Skin epidermis (tissue), 12 donors: ENCODE measurements around the gene TARS2.

Source experiments
- H3K27ac ChIP-seq, 21 experiments: fragments of 200-600 bp; sonication (generic) in 11 of 21; one replicate each; pipeline ENCODE4 v1.5.0; 2020; ENCODE audit warnings: mild to moderate bottlenecking in 3 of 21, inconsistent platforms in 2 of 21, moderate library complexity in 2 of 21
- H3K4me3 ChIP-seq, 7 experiments: fragments of 200-600 bp; sonication (generic) in 2 of 7; one replicate each; pipeline ENCODE4 v1.5.0; 2020; ENCODE audit warnings: inconsistent platforms in 2 of 7, mild to moderate bottlenecking in 2 of 7, moderate library complexity in 1 of 7

The TARS2 gene

DNA sequence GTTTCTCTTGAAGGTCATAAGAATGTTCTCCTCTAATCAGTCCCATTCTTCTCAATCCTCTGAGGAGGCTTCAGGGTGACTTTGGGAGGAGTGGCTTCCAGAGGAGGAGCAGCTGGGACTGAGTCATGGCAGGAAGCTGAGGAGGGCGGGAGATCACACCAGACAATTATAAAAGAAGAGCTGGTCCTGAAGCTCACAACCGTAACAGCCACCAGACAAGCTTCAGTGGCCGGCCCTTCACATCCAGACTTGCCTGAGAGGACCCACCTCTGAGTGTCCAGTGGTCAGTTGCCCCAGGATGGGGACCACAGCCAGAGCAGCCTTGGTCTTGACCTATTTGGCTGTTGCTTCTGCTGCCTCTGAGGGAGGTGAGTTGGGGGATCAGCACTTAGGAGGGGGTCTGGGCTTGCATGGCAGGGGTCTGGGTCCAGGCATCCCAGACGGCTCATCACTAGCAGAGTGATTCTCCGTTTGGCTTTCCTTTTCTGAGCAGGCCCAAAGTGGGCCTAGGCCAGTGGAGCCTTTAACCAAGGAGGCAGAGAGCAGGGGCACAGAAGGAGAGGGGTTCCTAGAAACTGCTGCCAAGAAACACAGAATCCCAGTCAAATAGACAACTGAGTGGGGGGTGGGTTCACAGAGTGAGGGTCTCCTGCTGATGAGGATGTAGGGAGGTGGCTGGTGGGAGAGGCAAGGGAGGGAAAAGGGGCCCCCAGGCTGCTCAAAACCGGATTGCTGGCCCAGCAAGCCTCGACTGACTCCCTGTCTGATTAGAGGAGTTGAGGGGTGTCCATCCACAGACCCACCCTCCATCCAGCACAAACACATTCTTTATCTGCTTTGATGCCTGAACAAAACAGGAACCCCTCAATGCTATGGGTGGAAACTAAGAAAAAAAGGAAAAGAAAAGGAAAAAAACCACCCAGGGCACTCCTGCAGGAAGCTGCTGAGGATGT is 21.0 kb downstream of the TARS2 start, which contains the start of gene ECM1:
TSS of gene ECM1 (plus strand) at position 198 of the 953 bp plus-strand sequence. CDS start at position 299, 101 bp downstream.
- peak within 1 kb of the TSS; percentile 4 to 30 (median 24) for H3K4me3 ChIP-seq
- H3K27ac ChIP-seq, result peak within 1 kb of the TSS in 20 of 21 experiments; percentile 35 to 91 (median 77)

DNA sequence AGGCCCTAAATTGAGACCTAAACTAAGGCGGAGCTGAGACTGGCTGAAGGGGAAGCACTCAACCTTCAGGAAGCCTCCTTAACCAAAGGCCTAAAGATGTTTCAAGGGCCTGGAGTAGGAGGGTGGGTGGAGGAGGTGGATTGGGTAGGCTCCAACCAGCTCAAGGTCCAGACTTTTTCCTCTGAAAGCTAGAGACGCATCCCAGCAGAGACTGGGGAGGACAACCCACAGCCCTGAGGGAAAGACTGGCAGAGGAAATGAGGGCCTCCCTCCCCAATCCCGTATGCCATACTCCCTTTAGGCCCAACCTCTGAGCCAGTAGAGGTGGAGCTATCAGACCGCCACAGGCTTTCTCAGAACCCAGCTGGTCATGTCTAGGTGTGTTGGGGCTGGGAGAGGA is 21.8 kb downstream of the TARS2 start:
- Histone ChIP-seq H3K27ac (peak overlapping the region in 18 of 21 experiments; percentile 38 to 91 (median 78)), H3K4me3 (peak overlapping the region in 6 of 7 experiments; percentile 6 to 30 (median 25))

DNA sequence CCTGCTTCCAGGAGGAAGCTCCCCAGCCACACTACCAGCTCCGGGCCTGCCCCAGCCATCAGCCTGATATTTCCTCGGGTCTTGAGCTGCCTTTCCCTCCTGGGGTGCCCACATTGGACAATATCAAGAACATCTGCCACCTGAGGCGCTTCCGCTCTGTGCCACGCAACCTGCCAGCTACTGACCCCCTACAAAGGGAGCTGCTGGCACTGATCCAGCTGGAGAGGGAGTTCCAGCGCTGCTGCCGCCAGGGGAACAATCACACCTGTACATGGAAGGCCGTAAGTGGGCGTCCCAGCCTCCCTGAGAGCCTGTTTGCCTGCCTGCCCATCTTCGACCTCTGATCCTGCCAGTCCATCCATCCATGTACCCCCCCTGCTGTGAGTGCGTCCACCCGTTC is 24.3 kb downstream of the TARS2 start:
- peak overlapping the region in 1 of 21 experiments; percentile 32 for H3K27ac ChIP-seq
- H3K4me3 ChIP-seq, result no peak overlapping the region

DNA sequence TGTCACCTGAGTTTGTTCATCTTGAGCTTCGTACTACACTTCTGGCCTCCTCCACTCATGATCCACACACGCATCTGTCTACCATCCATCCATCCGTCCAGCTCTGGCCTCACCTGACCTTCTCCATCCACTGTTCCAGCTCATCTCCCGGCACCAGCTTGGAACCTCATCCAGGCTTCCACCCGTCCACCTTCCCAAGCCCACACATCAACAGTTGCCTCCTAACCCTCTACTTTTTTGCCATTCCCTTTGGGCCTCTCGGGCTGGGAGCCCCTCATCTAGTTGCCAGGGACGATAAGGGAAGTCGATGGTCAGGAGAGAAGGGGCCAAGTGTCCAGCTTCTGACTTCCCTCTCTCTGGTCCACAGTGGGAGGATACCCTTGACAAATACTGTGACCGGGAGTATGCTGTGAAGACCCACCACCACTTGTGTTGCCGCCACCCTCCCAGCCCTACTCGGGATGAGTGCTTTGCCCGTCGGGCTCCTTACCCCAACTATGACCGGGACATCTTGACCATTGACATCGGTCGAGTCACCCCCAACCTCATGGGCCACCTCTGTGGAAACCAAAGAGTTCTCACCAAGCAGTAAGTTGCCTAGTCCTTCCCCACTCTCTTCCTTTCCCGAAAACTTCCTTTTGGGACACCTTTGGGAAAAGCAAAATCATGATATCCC is 24.9 kb downstream of the TARS2 start:
- Histone ChIP-seq H3K4me3 (no peak overlapping the region), H3K27ac (no peak overlapping the region)

DNA sequence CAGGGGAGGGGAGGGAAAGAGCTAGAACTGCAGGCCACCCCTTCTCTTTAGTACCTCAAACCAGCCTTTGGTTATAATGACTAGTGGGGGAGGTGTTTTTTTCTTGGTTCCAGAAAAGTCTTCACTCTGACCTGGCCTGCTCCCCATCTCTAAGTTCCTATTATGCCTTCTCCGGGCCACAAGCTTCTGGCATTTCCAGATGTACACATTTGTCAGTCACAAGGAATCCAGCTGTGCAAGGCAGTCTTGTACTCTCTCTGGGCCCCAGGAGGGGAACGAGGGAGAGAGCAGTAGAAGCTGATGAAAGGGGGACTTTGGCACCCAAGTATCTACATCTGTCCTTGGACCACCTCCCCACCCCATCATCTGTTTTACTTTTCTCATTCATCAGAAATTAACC is 25.6 kb downstream of the TARS2 start:
- Histone ChIP-seq H3K27ac (peak overlapping the region in 4 of 21 experiments; percentile 13 to 36 (median 27)), H3K4me3 (no peak overlapping the region)

DNA sequence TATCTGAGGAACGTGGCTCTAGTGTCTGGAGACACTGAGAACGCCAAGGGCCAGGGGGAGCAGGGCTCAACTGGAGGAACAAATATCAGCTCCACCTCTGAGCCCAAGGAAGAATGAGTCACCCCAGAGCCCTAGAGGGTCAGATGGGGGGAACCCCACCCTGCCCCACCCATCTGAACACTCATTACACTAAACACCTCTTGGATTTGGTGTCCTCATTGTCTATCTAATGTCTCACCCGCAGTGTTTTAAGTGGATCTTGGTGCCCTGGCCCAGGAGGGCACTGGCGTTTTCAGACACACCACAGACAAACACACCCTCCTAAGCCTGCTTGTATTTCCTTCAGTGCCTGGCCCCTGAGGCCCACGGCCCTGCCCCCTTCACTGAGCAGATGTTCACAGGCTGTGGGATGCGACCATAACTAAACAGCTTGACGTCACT is 26.2 kb downstream of the TARS2 start:
- peak overlapping the region in 7 of 21 experiments; percentile 6 to 36 (median 25) for H3K27ac ChIP-seq
- no peak overlapping the region for H3K4me3 ChIP-seq

DNA sequence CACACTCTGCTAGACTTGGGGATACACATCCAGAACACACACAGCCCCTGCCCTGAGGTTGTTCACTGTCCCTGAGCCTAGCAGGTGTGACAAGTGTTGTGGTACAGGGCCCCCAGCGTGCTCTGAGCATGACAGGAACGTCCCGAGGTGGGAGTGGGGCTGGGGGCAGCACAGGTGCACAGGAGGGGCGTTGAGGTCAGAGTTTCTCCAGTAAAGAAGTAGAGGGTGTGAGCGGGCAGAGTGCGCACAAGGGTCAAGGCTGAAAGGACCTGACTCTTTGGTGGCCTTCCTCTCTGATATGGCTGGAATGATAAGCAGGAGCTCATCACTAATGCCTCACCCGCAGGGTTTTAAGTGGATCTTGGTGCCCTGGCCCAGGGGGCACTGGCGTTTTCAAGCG is 27.0 kb downstream of the TARS2 start:
- H3K4me3 ChIP-seq, result no peak overlapping the region
- no peak overlapping the region for H3K27ac ChIP-seq

DNA sequence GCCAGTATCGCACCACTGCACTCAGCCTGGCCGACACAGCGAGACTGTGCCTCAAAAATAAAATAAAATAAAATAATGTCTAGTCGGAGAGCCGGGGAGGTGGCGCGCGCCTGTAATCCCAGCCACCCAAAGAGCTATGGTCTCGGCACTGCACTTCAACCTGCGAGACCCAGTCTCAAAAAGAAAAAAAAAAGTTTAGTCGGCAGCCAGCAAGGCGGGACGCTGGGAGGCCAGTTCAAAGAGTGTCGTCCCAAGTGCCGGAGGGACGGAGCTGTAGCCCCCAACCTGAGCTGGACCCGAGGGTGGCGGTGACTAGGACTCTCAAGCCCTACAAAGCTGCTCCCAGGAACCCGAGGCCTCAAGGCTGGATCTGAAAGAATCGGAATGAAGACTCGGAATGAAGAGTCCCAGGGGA is 27.7 kb downstream of the TARS2 start:
- peak overlapping the region; percentile 33 to 59 (median 48) for H3K4me3 ChIP-seq
- peak overlapping the region in 20 of 21 experiments; percentile 1 to 81 (median 68) for H3K27ac ChIP-seq

DNA sequence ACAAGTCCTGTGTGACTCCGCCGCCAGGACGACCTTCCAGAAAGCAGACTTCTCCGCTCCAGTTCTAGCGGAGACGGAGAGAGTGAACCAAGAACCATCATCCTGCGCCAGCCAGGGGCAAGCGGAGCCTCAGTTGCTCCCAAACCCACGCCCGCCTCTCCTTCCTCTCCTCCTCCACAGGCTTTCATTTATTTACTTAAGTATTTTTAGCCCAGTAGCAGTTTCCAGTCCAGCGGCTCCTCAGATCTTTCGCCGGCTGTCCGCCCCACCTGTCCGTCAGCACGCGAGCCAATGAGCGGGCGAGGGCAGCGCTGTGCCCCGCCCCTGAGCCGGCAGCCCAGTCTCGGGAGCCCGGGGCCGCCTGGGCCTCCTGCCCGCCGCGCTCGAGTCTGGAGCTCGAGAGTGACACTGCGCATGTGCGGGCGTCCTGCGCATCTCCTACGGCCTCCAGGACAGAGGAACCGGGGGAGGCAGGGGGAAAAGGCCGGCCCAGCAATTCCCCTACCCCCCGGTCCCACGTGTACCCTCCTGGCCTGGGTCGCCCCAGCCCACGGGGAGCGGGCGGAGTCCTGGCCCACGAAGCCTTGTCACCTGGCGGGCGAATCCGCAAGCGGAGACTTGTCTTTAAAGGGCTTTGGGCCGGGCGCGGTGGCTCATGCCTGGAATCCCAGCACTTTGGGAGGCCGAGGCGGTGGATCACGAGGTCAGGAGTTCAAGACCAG is 28.3 kb downstream of the TARS2 start, which contains the start of gene FALEC:
TSS of gene FALEC (plus strand) at position 425 of the 722 bp plus-strand sequence.
- peak within 1 kb of the TSS; percentile 33 to 59 (median 48) for H3K4me3 ChIP-seq
- H3K27ac ChIP-seq, result peak within 1 kb of the TSS in 20 of 21 experiments; percentile 1 to 81 (median 74)

DNA sequence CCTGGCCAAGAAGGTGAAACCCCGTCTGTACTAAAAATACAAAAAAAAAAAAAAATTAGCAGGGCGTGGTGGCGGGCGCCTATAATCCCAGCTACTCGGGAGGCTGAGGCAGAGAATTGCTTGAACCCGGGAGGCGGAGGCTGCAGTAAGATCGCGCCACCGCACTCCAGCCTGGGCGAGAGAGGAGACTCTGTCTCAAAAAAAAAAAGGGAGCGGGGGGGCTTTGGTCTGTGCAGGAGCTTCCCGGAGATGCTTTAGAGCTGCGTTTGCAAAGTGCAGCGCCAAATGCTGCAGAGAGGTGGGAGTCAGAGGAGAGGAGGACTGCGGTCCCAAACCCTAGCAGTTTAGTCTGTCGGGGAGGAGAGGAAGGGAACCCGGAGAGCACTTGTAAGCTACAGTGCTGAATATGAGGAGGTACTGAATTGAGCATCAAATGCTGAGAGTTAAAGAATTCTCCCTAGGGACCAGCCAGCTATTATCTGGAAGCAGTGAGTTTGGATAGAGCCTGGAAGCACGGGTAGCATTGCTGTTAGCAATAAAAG is 28.9 kb downstream of the TARS2 start:
- H3K27ac ChIP-seq, result peak overlapping the region in 20 of 21 experiments; percentile 1 to 81 (median 74)
- H3K4me3 ChIP-seq, result peak overlapping the region; percentile 33 to 59 (median 48)

DNA sequence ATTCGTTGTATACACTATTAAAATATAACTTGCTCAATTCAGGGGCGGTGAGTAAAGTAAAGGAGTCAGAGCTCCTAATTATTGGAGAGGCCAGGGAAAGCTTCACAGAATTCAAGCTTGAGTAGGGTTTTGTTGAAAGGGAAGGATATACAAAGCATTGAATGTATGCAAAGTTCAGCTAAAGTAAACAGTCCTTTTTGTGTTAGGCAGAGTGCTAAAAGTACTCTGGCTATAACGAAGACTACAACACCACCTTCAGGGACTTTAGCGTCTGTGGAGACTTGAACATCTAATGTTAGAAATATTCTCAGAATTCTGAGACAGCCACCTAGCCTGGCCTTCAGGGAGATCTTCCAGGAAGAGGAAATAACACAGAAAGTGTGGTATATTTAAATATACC is 29.4 kb downstream of the TARS2 start:
- H3K4me3 ChIP-seq, result no peak overlapping the region

DNA sequence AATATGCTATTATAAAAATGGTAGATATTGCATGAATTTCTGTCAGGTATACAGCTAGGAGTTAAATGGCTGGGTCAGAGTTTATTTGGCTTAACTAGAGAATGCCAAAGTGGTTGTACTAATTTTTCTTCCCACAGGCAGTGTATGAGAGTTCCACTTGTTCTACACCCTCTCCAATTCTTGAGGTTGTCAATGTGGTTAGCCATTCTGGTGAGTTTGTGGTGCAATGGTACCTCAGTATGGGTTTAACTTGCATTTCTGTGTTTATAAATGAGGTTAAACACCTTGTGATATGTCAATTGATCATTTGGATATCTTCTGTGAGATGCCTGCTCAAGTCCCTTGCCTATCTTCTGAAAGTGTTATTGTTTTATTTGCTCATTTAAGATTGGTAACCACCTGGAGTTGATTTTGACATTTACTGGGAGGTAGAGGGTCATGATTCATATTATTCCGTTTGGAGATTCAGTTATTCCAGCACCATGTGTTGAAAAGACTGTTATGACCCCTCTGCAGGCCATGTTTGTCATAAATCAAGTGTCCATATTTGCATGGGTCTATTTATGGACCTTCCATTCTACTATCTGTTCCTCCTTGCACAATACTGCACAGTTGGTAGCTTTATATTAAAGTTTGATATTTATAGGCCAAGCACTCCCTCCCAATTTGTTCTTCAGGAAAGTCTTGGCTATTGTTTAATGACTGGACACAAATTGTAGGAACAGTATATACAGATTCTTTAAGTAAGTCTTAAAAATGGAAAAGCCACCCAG is 34.2 kb downstream of the TARS2 start:
- Histone ChIP-seq H3K27ac (no peak overlapping the region), H3K4me3 (no peak overlapping the region)

More for the DNA sequence above, 29.4 kb downstream of the TARS2 start:
- peak overlapping the region in 5 of 21 experiments; percentile 41 to 81 (median 78) for H3K27ac ChIP-seq

DNA sequence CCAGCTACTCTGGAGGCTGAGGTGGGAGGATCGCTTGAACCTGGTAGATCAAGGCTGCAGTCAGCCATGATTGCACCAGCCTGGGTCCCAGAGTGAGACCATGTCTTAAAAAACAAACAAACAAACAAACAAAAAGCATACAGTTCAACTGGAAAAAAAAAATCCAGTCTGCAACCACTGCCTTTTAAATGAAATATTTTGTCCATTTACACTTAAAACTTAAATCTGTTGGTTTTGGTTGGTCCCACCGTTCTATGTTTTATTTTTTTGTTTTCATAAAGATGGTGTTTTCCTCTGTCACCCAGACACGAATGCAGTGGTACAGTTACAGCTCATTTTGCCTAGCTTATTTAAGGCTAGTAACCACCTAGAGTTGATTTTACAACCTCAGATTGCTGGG is 38.1 kb downstream of the TARS2 start:
- Histone ChIP-seq H3K4me3 (no peak overlapping the region), H3K27ac (no peak overlapping the region)

DNA sequence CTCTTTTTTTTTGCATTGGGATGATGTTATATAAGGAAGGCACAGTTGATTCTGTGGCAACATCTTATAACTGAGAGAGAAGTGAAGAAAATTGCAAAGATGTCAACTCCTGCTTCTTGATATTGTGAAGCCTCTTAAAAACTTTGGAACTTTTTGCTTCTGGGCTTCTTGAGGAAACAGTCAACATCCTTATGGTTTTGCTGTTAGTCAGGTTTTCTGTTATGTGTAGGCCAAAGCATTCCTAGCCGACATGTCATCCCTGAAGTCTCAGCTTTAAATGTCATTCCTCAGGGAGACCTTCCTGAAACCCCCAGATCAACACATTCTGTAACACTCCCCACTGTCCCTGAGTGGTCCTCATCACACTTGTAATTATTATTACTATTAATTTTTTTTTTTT is 41.0 kb downstream of the TARS2 start:
- no peak overlapping the region for H3K4me3 ChIP-seq

DNA sequence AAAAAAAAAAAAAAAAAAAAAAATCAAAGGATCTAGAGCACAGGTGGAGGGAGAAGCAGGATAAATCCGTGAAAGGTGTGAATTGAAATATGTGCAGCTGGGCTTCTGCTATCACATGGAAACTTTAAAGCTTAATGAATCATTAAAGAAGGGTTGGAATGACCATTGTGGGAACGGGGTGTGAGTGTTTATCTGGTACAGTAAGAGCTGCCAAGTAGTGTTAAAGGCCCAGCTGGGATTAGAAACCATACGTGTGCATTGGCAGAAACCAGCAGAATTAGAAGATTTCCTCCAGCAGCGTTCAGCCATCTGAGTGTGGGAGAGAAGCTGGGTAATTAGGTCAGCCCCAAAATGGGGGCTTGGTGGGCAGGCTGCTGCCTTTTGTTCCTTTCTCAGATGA is 41.8 kb downstream of the TARS2 start:
- Histone ChIP-seq H3K4me3 (no peak overlapping the region), H3K27ac (peak overlapping the region in 1 of 21 experiments; percentile 16)

More for the DNA sequence above, 41.0 kb downstream of the TARS2 start:
- peak overlapping the region in 1 of 21 experiments; percentile 45 for H3K27ac ChIP-seq

DNA sequence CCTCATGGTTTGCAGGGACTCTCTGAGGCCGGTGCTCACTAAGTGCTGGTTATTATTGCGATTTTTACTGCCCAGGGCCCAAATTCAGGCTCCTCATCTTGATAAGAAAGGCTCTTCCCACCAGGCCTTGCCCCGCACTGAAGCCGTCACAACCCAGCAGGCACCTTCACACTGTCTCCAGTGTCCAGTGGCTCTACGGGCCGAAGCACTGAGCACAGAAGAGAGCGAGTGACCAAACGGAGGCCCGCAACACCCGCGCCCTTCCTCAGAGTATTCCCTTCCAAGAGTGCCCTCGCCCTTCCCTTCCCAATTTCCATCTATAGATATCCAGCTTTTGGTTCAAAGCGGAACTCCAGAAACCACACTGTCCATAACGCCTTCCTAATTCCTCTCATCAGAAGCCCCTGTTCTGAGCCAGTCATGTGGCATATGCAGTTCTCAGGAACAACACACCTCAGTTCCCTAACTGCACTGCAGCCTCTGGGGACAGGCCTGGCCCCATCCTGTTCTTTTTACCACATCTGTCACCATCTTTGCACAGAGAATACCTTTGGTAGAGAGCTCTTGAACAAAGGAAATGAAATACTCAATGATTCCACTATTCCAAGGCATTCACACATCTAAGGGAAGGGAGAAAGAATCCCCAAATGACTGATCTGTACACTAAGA is 43.4 kb downstream of the TARS2 start:
- H3K4me3 ChIP-seq, result no peak overlapping the region
- H3K27ac ChIP-seq, result no peak overlapping the region

DNA sequence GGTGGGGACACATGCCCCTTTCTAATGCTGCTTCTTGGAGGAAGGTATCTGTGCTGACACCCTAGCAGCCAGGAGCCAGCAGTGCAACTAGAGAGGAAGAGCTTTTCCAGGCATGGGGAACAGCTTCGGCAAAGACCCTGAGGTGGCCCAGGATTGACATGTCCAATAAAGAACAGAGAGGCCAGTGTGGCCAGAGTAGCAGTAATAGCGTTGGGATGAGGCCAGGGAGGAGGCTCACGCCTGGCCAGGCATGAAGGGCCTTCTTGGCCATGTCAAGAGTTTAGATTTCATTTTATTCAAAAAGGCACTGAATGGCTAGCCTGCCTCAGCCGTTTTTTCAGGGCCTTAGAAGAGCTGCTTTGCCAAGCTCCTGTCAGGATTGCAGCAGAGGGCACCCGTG is 45.6 kb downstream of the TARS2 start:
- Histone ChIP-seq H3K27ac (peak overlapping the region in 14 of 21 experiments; percentile 7 to 81 (median 55)), H3K4me3 (no peak overlapping the region)

DNA sequence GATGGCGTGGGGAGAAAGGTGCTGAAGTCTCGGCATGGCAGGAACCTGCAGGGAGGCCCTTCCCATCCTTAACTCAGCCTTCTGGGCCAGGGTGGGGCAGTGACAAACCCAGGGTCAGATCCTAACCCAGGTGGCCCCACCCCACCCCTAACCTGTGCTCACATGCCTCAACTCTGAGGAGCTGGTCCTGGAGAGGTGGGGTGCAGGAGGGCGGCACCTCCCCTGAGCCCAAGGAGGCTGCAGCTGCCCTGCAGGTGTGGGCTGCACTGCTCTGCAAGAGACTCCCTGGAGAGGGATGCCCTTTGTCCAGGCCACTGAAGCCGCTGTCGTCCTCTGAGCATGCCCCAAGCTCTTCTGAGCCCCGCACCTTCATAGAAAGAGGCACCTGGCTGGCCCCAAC is 46.8 kb downstream of the TARS2 start:
- H3K27ac ChIP-seq, result peak overlapping the region in 2 of 21 experiments; percentile 37 to 60
- no peak overlapping the region for H3K4me3 ChIP-seq
